SK-N-SH treated with all-trans-retinoic acid at 6 μM for 48 hours (cell line): ENCODE measurements around the gene CAPN1.

Experiments used
- ATAC-seq: fragments of 200-7000 bp; cut with Tn5 transposase; 3 replicates; pipeline ENCODE4 v1.9.1; 2020; ENCODE audit warnings: mild to moderate bottlenecking, moderate library complexity
- ARNTL ChIP-seq: fragments of 450-650 bp; formaldehyde crosslinking; IDR thresholded peaks from 2 replicates; pipeline ENCODE4 v1.5.0; 2020; ENCODE audit warnings: low read depth, mild to moderate bottlenecking, moderate library complexity, borderline replicate concordance
- BACH2 ChIP-seq: fragments of 250-450 bp; sonication (Bioruptor Pico); IDR thresholded peaks from 2 replicates; pipeline ENCODE4 v1.9.0; 2021; ENCODE audit warnings: mild to moderate bottlenecking, borderline replicate concordance
- CSDC2 ChIP-seq: fragments of 250-450 bp; sonication (Bioruptor Pico); IDR thresholded peaks from 2 replicates; pipeline ENCODE4 v1.5.0; 2020; ENCODE audit warnings: mild to moderate bottlenecking, moderate library complexity
- ESRRG ChIP-seq: fragments of 250-450 bp; sonication (Bioruptor Pico); IDR thresholded peaks from 2 replicates; pipeline ENCODE4 v1.6.1; 2021; ENCODE audit warnings: mild to moderate bottlenecking
- GLIS3 ChIP-seq: fragments of 250-450 bp; sonication (Bioruptor Pico); IDR thresholded peaks from 2 replicates; pipeline ENCODE4 v1.5.0; 2020; ENCODE audit warnings: mild to moderate bottlenecking, moderate library complexity
- ISL1 ChIP-seq: fragments of 250-450 bp; sonication (Bioruptor Pico); IDR thresholded peaks from 2 replicates; pipeline ENCODE4 v2.1.2; 2022; ENCODE audit warnings: mild to moderate bottlenecking, moderate library complexity
- OSR1 ChIP-seq: fragments of 250-450 bp; sonication (Bioruptor Pico); IDR thresholded peaks from 2 replicates; pipeline ENCODE4 v1.8.0; 2022; ENCODE audit warnings: moderate library complexity, mild to moderate bottlenecking, inconsistent platforms
- PPARA ChIP-seq: fragments of 250-450 bp; sonication (Bioruptor Pico); IDR thresholded peaks from 2 replicates; pipeline ENCODE4 v1.5.0; 2020; ENCODE audit warnings: mild to moderate bottlenecking, borderline replicate concordance
- RARB ChIP-seq: fragments of 250-450 bp; sonication (Bioruptor Pico); IDR thresholded peaks from 2 replicates; pipeline ENCODE4 v1.8.0; 2021; ENCODE audit warnings: mild to moderate bottlenecking, moderate library complexity
- SNAI2 ChIP-seq: fragments of 250-450 bp; sonication (Bioruptor Pico); IDR thresholded peaks from 2 replicates; pipeline ENCODE4 v1.5.0; 2020; ENCODE audit warnings: mild to moderate bottlenecking, moderate library complexity
- TCF4 ChIP-seq: fragments of 250-450 bp; sonication (Bioruptor Pico); IDR thresholded peaks from 2 replicates; pipeline ENCODE4 v1.8.0; 2021; ENCODE audit warnings: mild to moderate bottlenecking, moderate library complexity, borderline replicate concordance
- TOX ChIP-seq: fragments of 250-450 bp; sonication (Bioruptor Pico); IDR thresholded peaks from 2 replicates; pipeline ENCODE4 v1.8.0; 2021; ENCODE audit warnings: mild to moderate bottlenecking, moderate library complexity, borderline replicate concordance
- ZC3H10 ChIP-seq: fragments of 250-450 bp; sonication (Bioruptor Pico); IDR thresholded peaks from 2 replicates; pipeline ENCODE4 v1.5.1; 2021; ENCODE audit warnings: mild to moderate bottlenecking, moderate library complexity
- ZFP3 ChIP-seq: fragments of 250-450 bp; sonication (Bioruptor Pico); IDR thresholded peaks from 2 replicates; pipeline ENCODE4 v1.5.0; 2020; ENCODE audit warnings: mild to moderate bottlenecking, moderate library complexity
- ZFP30 ChIP-seq: fragments of 450-650 bp; formaldehyde crosslinking; IDR thresholded peaks from 2 replicates; pipeline ENCODE4 v1.5.0; 2022; ENCODE audit warnings: mild to moderate bottlenecking, moderate library complexity
- ZNF565 ChIP-seq: fragments of 450-650 bp; formaldehyde crosslinking; conservative IDR thresholded peaks from 2 replicates; pipeline ENCODE4 v1.5.0; 2020; ENCODE audit warnings: low read depth, mild to moderate bottlenecking, moderate library complexity
- ZNF70 ChIP-seq: fragments of 450-650 bp; formaldehyde crosslinking; IDR thresholded peaks from 2 replicates; pipeline ENCODE4 v1.5.0; 2020; ENCODE audit warnings: mild to moderate bottlenecking, moderate library complexity
- ZNF8 ChIP-seq: fragments of 450-650 bp; formaldehyde crosslinking; IDR thresholded peaks from 2 replicates; pipeline ENCODE4 v1.5.0; 2020; ENCODE audit warnings: mild to moderate bottlenecking, moderate library complexity
- TF ChIP-seq, protein P1 (sequence below): fragments of 250-450 bp; sonication (Bioruptor Pico); IDR thresholded peaks from 2 replicates; pipeline ENCODE4 v1.8.0; 2020; ENCODE audit warnings: mild to moderate bottlenecking, moderate library complexity, borderline replicate concordance
- TF ChIP-seq, protein P2 (sequence below): fragments of 250-450 bp; sonication (Bioruptor Pico); IDR thresholded peaks from 2 replicates; pipeline ENCODE4 v1.5.1; 2020; ENCODE audit warnings: low read depth, mild to moderate bottlenecking, moderate library complexity
- TF ChIP-seq, protein P3 (sequence below): fragments of 250-450 bp; sonication (Bioruptor Pico); IDR thresholded peaks from 2 replicates; pipeline ENCODE4 v1.5.0; 2020; ENCODE audit warnings: mild to moderate bottlenecking, moderate library complexity
- TF ChIP-seq, protein P4 (sequence below): fragments of 250-450 bp; sonication (Bioruptor Pico); IDR thresholded peaks from 2 replicates; pipeline ENCODE4 v1.5.1; 2021; ENCODE audit warnings: mild to moderate bottlenecking, moderate library complexity
- TF ChIP-seq, protein P5 (sequence below): fragments of 250-450 bp; sonication (Bioruptor Pico); IDR thresholded peaks from 2 replicates; pipeline ENCODE4 v1.8.0; 2021; ENCODE audit warnings: low read depth, mild to moderate bottlenecking, moderate library complexity, borderline replicate concordance

CAPN1 gene

DNA sequence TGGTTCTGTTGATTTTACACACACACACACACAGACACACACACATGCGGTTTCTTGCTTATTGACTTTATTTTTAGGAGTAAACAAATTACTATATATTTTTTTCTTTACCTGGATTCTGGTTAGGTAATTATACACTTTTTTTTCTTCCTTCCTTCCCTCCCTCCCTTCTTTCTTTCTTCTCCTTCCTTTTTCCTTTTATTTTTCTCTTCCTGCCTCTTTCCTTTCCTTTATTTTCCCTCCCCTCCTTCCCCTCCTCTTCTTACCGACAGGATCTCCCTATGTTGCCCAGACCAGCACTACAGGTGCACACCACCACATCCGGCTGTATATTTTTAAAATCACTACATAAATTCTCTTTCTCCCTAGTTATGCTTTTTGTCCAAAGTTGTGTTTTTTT lies 14.8 kb upstream of the CAPN1 start:
- ATAC-seq: no peak
- TF ChIP-seq ISL1 (CRISPR knock-in tag) (no peak), GLIS3 (CRISPR knock-in tag) (no peak), SNAI2 (CRISPR knock-in tag) (no peak), PPARA (CRISPR knock-in tag) (no peak), ZFP3 (CRISPR knock-in tag) (no peak), BACH2 (CRISPR knock-in tag) (no peak), TCF4 (CRISPR knock-in tag) (no peak), RARB (no peak), ZNF8 (CRISPR knock-in tag) (no peak), ZNF565 (CRISPR knock-in tag) (no peak), ARNTL (CRISPR knock-in tag) (no peak), ZC3H10 (CRISPR knock-in tag) (no peak), ZNF70 (CRISPR knock-in tag) (no peak), OSR1 (no peak)
- TF ChIP-seq, protein P1, sequence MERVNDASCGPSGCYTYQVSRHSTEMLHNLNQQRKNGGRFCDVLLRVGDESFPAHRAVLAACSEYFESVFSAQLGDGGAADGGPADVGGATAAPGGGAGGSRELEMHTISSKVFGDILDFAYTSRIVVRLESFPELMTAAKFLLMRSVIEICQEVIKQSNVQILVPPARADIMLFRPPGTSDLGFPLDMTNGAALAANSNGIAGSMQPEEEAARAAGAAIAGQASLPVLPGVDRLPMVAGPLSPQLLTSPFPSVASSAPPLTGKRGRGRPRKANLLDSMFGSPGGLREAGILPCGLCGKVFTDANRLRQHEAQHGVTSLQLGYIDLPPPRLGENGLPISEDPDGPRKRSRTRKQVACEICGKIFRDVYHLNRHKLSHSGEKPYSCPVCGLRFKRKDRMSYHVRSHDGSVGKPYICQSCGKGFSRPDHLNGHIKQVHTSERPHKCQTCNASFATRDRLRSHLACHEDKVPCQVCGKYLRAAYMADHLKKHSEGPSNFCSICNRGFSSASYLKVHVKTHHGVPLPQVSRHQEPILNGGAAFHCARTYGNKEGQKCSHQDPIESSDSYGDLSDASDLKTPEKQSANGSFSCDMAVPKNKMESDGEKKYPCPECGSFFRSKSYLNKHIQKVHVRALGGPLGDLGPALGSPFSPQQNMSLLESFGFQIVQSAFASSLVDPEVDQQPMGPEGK (CRISPR knock-in tag): no peak
- TF ChIP-seq, protein P2, sequence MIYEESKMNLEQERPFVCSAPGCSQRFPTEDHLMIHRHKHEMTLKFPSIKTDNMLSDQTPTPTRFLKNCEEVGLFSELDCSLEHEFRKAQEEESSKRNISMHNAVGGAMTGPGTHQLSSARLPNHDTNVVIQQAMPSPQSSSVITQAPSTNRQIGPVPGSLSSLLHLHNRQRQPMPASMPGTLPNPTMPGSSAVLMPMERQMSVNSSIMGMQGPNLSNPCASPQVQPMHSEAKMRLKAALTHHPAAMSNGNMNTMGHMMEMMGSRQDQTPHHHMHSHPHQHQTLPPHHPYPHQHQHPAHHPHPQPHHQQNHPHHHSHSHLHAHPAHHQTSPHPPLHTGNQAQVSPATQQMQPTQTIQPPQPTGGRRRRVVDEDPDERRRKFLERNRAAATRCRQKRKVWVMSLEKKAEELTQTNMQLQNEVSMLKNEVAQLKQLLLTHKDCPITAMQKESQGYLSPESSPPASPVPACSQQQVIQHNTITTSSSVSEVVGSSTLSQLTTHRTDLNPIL (CRISPR knock-in tag): no peak
- TF ChIP-seq, protein P3, sequence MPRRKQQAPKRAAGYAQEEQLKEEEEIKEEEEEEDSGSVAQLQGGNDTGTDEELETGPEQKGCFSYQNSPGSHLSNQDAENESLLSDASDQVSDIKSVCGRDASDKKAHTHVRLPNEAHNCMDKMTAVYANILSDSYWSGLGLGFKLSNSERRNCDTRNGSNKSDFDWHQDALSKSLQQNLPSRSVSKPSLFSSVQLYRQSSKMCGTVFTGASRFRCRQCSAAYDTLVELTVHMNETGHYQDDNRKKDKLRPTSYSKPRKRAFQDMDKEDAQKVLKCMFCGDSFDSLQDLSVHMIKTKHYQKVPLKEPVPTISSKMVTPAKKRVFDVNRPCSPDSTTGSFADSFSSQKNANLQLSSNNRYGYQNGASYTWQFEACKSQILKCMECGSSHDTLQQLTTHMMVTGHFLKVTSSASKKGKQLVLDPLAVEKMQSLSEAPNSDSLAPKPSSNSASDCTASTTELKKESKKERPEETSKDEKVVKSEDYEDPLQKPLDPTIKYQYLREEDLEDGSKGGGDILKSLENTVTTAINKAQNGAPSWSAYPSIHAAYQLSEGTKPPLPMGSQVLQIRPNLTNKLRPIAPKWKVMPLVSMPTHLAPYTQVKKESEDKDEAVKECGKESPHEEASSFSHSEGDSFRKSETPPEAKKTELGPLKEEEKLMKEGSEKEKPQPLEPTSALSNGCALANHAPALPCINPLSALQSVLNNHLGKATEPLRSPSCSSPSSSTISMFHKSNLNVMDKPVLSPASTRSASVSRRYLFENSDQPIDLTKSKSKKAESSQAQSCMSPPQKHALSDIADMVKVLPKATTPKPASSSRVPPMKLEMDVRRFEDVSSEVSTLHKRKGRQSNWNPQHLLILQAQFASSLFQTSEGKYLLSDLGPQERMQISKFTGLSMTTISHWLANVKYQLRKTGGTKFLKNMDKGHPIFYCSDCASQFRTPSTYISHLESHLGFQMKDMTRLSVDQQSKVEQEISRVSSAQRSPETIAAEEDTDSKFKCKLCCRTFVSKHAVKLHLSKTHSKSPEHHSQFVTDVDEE (CRISPR knock-in tag): no peak
- TF ChIP-seq, protein P4, sequence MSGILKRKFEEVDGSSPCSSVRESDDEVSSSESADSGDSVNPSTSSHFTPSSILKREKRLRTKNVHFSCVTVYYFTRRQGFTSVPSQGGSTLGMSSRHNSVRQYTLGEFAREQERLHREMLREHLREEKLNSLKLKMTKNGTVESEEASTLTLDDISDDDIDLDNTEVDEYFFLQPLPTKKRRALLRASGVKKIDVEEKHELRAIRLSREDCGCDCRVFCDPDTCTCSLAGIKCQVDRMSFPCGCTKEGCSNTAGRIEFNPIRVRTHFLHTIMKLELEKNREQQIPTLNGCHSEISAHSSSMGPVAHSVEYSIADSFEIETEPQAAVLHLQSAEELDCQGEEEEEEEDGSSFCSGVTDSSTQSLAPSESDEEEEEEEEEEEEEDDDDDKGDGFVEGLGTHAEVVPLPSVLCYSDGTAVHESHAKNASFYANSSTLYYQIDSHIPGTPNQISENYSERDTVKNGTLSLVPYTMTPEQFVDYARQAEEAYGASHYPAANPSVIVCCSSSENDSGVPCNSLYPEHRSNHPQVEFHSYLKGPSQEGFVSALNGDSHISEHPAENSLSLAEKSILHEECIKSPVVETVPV (CRISPR knock-in tag): no peak

- no peak for TF ChIP-seq ZFP30
- no peak for TF ChIP-seq ZC3H10 (CRISPR knock-in tag)
- TF ChIP-seq ZNF565 (CRISPR knock-in tag): no peak
- TF ChIP-seq TCF4 (CRISPR knock-in tag): no peak
- TF ChIP-seq ESRRG (CRISPR knock-in tag): no peak
- no peak for TF ChIP-seq ZNF8 (CRISPR knock-in tag)
- TF ChIP-seq ZNF70 (CRISPR knock-in tag): no peak
- TF ChIP-seq, protein P3 (CRISPR knock-in tag): no peak
- no peak for TF ChIP-seq SNAI2 (CRISPR knock-in tag)
- TF ChIP-seq TOX (CRISPR knock-in tag): no peak
- TF ChIP-seq RARB: no peak
- no peak for TF ChIP-seq ARNTL (CRISPR knock-in tag)
- no peak for TF ChIP-seq ZFP3 (CRISPR knock-in tag)
- no peak for TF ChIP-seq BACH2 (CRISPR knock-in tag)
- TF ChIP-seq CSDC2 (CRISPR knock-in tag): no peak
- TF ChIP-seq, protein P5, sequence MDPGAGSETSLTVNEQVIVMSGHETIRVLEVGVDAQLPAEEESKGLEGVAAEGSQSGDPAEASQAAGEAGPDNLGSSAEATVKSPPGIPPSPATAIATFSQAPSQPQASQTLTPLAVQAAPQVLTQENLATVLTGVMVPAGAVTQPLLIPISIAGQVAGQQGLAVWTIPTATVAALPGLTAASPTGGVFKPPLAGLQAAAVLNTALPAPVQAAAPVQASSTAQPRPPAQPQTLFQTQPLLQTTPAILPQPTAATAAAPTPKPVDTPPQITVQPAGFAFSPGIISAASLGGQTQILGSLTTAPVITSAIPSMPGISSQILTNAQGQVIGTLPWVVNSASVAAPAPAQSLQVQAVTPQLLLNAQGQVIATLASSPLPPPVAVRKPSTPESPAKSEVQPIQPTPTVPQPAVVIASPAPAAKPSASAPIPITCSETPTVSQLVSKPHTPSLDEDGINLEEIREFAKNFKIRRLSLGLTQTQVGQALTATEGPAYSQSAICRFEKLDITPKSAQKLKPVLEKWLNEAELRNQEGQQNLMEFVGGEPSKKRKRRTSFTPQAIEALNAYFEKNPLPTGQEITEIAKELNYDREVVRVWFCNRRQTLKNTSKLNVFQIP (CRISPR knock-in tag): no peak
- TF ChIP-seq OSR1: no peak
- TF ChIP-seq, protein P2 (CRISPR knock-in tag): no peak
- TF ChIP-seq GLIS3 (CRISPR knock-in tag): no peak
- TF ChIP-seq, all 23 proteins: peak for 0
- no peak for ATAC-seq
These were observed 14.1 kb upstream of the CAPN1 start for GRCh38 chr11:65167656-65168055.
